Renal pelvis (tissue), 4 donors: ENCODE measurements around the gene ERP44. TPM values are rescaled to one million over a fixed set of nuclear protein-coding genes. Genes with fewer than 3 reads are reported as not detected.
"Not testable (repeated sequence)": the region's sequence is repeated elsewhere in the genome, so short reads cannot be mapped to it uniquely, and the experiment has no call there.

ENCODE experiments used
- DNase-seq: peaks from one replicate; pipeline ENCODE4 v3.0.0-alpha.2; 2013
- polyA plus RNA-seq, 3 donors: library from polyadenylated mRNA; unstranded; fragments of 120-200 nt; gene quantifications; one replicate each; pipeline ENCODE4 v1.2.1, GENCODE V29; 2013; ENCODE audit not compliant: insufficient read length in 3 of 3

Gene ERP44
- polyA plus RNA-seq, 3 donors = 30.8 to 35.8 (median 34.1) TPM

DNA sequence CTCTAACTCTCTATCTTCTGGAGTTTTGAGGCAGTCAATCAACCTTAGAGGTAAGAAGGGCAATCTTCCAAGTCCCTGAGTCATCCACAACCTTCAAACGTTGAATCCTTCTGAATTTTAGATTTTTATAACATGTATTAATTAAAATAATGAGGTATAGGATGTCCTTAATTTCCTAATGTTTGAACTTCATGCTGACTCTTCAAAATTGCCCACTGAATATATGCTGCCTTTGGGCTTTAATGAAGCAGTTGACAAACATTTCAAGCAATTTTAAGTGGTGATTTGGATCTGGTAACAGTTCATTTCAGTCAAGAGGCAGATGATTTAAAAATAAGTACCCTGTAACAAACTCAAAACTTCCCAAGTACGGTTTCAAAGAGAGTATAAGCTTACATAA is 26.0 kb downstream of the ERP44 start:
- DNase-seq = no peak

- DNase-seq = no peak
Measured at GRCh38 chr9:100071271-100071670, 27.5 kb downstream of the ERP44 start.

- no peak for DNase-seq
Measured at GRCh38 chr9:100070104-100071041, 28.4 kb downstream of the ERP44 start.

GRCh38 chr9:100069068-100069467 is 29.7 kb downstream of the ERP44 start:
- not testable (repeated sequence) for DNase-seq

DNA sequence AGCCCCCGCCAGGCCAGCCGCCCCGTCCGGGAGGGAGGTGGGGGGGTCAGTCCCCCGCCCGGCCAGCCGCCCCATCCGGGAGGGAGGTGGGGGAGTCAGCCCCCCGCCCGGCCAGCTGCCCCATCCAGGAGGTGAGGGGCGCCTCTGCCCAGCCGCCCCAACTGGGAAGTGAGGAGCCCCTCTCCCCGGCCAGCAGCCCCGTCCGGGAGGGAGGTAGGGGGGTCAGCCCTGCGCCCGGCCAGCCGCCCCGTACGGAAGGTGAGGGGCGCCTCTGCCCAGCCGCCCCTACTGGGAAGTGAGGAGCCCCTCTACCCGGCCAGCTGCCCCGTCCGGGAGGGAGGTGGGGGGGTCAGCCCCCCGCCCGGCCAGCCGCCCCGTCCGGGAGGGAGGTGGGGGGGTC is 30.8 kb downstream of the ERP44 start:
- DNase-seq = not testable (repeated sequence)

DNA sequence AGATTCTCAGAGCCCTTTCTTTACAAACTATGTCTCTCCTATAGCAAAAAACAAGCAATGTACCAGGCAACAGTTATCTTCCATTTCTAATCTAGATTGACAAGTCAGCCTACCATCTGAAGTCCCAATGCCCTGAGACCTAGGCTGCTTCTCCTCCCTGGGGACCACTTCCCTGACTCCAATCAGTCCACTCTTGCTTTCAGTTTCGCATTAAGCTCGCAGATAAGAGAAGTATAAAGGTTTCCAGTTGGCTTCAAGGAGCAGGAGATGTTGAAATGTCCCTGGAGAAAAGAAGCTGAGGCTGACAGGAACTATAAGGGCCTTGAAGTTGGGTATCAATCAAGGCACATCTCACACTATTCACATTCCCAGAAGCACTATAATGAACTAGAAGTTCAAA is 32.3 kb downstream of the ERP44 start:
- no peak for DNase-seq

DNA sequence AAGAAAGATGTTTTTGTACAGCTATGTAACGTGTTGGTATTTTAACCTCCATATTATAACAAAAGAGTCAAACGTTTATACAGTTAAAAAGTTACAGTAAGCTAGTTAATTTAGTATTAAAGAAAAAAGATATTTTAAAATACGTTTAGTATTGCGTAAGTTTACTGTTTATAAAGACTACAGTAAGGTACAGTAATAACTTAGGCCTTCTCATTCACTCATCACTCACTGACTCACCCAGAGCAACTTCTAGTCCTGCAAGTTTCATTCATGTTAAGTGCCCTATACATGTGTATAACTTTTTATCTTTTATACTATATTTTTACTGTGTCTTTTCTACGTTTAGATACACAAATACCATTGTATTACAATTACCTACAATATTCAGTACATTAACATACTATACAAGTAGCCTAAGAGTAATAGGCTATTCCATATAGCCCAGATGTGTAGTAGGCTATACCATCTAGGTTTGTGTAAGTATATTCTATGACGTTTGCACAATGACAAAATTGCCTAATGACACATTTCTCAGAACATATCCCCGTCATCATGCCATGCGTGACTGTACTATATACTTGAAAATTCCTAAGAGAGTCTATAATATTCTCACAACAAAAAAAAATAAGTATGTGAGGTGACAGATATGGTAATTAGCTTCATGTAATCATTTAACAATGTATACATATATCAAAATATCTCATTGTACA is 33.8 kb downstream of the ERP44 start:
- DNase-seq = no peak

- no peak for DNase-seq
Measured at GRCh38 chr9:100063185-100063584, 35.6 kb downstream of the ERP44 start.

GRCh38 chr9:100062683-100063082 is 36.1 kb downstream of the ERP44 start:
- not testable (repeated sequence) for DNase-seq

DNA sequence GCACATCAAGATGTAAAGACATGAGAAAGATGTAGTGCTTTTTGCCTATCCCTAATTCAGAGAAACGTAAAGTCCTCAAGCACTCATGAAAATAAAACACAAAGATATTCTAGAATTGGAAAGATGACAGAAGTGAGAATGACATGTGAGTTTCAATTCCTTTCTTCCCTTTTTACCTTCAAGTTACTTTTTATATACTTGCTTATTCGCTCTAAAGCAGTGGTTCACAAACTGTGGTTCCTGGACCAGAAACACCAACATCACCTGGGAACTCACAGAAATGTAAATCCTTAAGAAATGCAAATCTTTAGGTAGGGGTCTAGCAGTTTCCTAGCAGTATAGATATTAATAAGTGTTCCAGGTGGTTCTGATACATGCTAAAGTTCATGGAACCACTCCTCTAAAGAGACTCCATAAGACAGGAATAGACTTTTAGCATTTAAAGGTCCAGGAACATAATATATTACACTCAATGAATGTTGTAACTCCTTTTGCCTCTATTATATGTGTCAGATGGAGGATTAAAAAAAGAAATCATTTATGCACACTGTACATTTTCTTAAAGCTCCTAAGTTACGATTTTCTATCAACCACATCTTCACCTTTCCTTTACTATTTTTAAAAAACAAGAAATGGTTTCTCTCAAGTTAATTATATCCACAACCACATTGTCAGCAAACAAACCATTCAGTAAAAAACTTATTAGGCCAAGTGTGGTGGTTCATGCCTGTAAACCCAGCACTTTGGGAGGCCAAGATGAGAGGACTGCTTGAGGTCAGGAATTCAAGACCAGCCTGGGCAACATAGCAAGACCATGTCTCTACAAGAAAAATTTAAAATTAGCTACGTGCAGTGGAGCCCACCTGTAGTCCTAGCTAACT is 39.9 kb downstream of the ERP44 start:
- no peak for DNase-seq

GRCh38 chr9:100057624-100058023 is 41.2 kb downstream of the ERP44 start:
- DNase-seq = no peak

GRCh38 chr9:100056561-100056960 is 42.2 kb downstream of the ERP44 start:
- no peak for DNase-seq

DNA sequence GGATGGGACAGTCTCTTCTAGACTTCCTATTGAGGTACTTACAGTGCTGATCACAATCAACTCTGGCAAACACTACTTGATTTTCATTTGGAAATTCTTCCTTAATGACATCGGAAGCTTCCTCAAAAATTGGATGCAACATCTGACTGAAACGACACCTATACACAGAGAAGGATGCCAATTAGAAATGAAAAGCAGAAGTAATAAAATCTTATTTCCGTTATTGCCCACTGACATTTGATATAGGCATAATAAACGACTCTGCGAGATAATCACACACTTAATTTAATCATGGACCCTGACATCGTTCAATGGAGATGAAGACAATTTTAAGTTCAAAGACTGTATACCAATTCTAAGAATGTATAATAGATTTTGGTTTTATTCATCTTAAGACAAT is 46.4 kb downstream of the ERP44 start:
- no peak for DNase-seq

DNA sequence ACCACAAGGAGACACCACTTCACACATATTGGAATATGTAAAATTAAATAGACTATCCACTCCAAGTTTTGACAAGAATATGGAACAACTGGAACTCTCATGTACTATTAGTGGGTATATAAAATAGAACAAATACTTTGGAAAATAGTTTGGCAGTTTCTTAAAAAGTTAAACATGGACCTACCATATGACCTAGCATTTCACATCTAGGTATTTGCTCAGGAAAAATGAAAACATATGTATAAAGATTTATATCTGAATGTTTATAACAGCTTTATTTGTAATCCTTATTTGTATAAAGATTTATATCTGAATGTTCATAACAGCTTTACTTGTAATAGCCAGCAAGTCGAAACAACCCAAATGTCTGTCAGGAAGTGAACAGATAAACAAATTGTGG is 49.2 kb downstream of the ERP44 start:
- no peak for DNase-seq

- DNase-seq = no peak
Measured at GRCh38 chr9:100038472-100038871, 60.3 kb downstream of the ERP44 start.

GRCh38 chr9:100033877-100034551 is 64.8 kb downstream of the ERP44 start:
- DNase-seq = no peak

GRCh38 chr9:100030548-100030947 is 68.3 kb downstream of the ERP44 start:
- no peak for DNase-seq

GRCh38 chr9:100029251-100029650 is 69.5 kb downstream of the ERP44 start:
- DNase-seq = no peak

DNA sequence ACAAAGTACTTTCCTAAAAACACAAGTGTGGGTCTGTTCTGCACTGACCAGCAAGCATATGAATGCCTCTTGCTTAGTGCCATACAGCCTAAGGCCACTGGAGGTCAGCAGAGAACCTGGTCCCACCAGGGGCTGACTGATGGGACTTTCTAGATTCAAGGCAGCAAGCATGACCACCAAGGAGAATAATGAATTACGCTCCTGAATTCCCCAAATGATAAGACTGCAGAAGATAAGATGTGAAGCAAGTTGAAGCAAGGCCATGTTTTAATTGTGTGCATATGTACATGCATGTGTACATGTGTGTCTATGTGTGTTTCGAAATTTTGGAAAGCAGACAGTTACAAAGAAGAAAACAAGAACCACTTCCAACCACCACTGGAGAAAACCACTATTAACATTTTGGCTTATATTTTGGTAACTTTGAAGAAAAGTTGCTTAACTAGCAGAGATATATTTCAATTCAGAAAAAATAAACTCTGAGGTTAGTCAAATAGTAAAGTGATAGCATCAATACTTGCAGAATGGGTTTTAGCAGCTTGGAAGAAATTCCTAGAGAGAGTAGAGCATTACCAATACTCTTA is 70.5 kb downstream of the ERP44 start:
- DNase-seq = peak; percentile 59

- no peak for DNase-seq
Measured at GRCh38 chr9:100027543-100027942, 71.3 kb downstream of the ERP44 start.

- DNase-seq = no peak
Measured at GRCh38 chr9:100021931-100022330, 76.9 kb downstream of the ERP44 start.
